Measurements from ENCODE around the gene DYNC1I1. TPM values are rescaled to one million over a fixed set of nuclear protein-coding genes. Genes with fewer than 3 reads are reported as not detected.

The DYNC1I1 gene
- total and polyA plus RNA-seq, 2 of the 4 experiments (the other 2 are of a cell fraction) = under 0.01 to 0.15 TPM

DNA sequence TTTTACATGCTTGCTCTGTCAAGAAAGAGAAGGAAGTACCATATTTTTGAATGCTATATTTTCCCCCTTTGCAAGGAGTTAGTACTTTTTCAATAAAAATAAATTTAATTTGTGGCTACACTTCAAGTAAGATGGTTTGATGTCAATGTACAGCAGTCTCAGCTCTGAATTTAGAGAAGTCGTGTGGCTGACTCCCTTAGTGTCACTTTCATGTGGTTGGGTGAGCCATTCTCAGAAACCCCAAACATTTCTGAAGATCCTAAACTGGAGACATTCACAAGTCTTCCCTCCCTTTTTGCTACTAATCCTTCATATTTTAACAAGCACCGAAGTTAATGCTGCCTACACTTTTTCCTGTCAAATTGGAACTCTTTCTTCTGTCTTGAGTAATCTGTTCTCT, 244.4 kb downstream of the DYNC1I1 start:
- TF ChIP-seq CHD1 (IDR thresholded peaks at IDR 0.05; ENCODE audit: low read depth, low read length) (no peak), MAFK (IDR thresholded peaks at IDR 0.05; ENCODE audit: low read depth, low read length) (no peak), RAD21 (IDR thresholded peaks at IDR 0.05; ENCODE audit: low read length) (no peak), BHLHE40 (IDR thresholded peaks at IDR 0.05; ENCODE audit: low read depth, low read length) (no peak)
- no peak overlapping the region for H2BK120ac ChIP-seq (ENCODE audit: low read depth, low read length)
- no peak overlapping the region for H3K4ac ChIP-seq (ENCODE audit: low read depth, low read length)
- H3K4me1 ChIP-seq (ENCODE audit: control insufficient read depth, insufficient read depth, low read length) = no peaks in the 10 kb centered on the region
- no peak overlapping the region for H3K18ac ChIP-seq (ENCODE audit: low read depth, low read length)
- no peak overlapping the region for H3K4me3 ChIP-seq (ENCODE audit: insufficient read depth, low read depth, low read length)
- H2BK15ac ChIP-seq (ENCODE audit: low read depth, low read length) = no peak overlapping the region
- no peak overlapping the region for H3K14ac ChIP-seq (replicated peaks; ENCODE audit: low read depth, low read length)
- H4K5ac ChIP-seq (ENCODE audit: low read depth, low read length) = no peak overlapping the region
- dilution Hi-C loops (cut with HindIII; ENCODE audit: low sequenced_read_pairs, unreplicated experiment) (no loop called here), in situ Hi-C loops (cut with MboI; ENCODE audit: low sequenced_read_pairs) (no loop called here), intact Hi-C loops (cut with micrococcal nuclease) (no loop called here)
- H3K27ac ChIP-seq (ENCODE audit: insufficient read depth, low read length) = no peak overlapping the region
- ChIA-PET POLR2A (ENCODE audit: unreplicated experiment) (no interaction called here), CTCF (no interaction called here)
- H2BK20ac ChIP-seq (ENCODE audit: low read depth, low read length) = no peak overlapping the region
- H3K4me2 ChIP-seq (ENCODE audit: low read depth, low read length) = no peak overlapping the region
- H4K91ac ChIP-seq (ENCODE audit: insufficient read depth, low read depth, low read length) = no peak overlapping the region
- H3K36me3 ChIP-seq (ENCODE audit: control insufficient read depth, insufficient read depth, low read length) = no peaks in the 10 kb centered on the region
- no peaks in the 10 kb centered on the region for H3K9me3 ChIP-seq (ENCODE audit: control insufficient read depth, insufficient read depth, low read length)
- H3K79me1 ChIP-seq (ENCODE audit: low read depth in 1 of 2, low read length in 2 of 2) = no peaks in the 10 kb centered on the region
- no peaks in the 10 kb centered on the region for H3K9me1 ChIP-seq (ENCODE audit: insufficient read depth, low read length)
- H2AFZ ChIP-seq (replicated peaks; ENCODE audit: low read length, poor library complexity) = no peak overlapping the region
- no peak for DNase-seq
- H4K8ac ChIP-seq (ENCODE audit: low read depth in 2 of 2, low read length in 2 of 2) = no peak overlapping the region
- no peak for ATAC-seq (ENCODE audit: low read depth)
- H3K56ac ChIP-seq (ENCODE audit: extremely low read depth, insufficient read depth, low read length) = no peak overlapping the region
- H2AK9ac ChIP-seq (replicated peaks; ENCODE audit: low read depth, low read length, poor library complexity) = no peak overlapping the region
- H3K9ac ChIP-seq (ENCODE audit: low read depth, low read length) = no peak overlapping the region
- 60% methylated on average over 1 of the region's 2 CpGs; no CpG with 5 or more reads in 1 of the 2 experiments for WGBS, 2 experiments (ENCODE audit: extremely low coverage in 2 of 2, insufficient read length in 1 of 2)
- H3K23ac ChIP-seq (ENCODE audit: low read depth, low read length) = no peak overlapping the region
- no TSS peak for BruUV-seq (replicated peaks)
- no peaks in the 10 kb centered on the region for H3K27me3 ChIP-seq (ENCODE audit: control insufficient read depth, insufficient read depth, low read length)
- no peak overlapping the region for H2BK5ac ChIP-seq (ENCODE audit: low read depth, low read length, poor library complexity, severe bottlenecking)
- no peaks in the 10 kb centered on the region for H4K20me1 ChIP-seq (ENCODE audit: insufficient read depth, low read length)
- no peak overlapping the region for H2AK5ac ChIP-seq (ENCODE audit: low read depth, low read length)
